Measurements from ENCODE around the gene KRTAP10-5. TPM values are rescaled to one million over a fixed set of nuclear protein-coding genes. Genes with fewer than 3 reads are reported as not detected.

KRTAP10-5 gene
- total and polyA plus RNA-seq, 12 donors, result not detected

GRCh38 chr21:44626262-44626661 is 45.9 kb upstream of the KRTAP10-5 start:
- Histone ChIP-seq H3K4me3 (no peak overlapping the region), H3K9me3 (peaks cover 0 to 44% (median 16%) of the 10 kb centered on the region in 11 donors), H3K27ac (no peak overlapping the region), H3K4me1 (peaks cover 0 to 7% (median 0%) of the 10 kb centered on the region in 9 donors), H3K27me3 (peaks cover 0 to 31% (median 0%) of the 10 kb centered on the region in 7 donors), H3K36me3 (no peaks in the 10 kb centered on the region)
- no peak for DNase-seq
- intact Hi-C loops (cut with DNase I), result loop anchor here in 1 of 10 donors (10.0 kb wide), 1 partner anchor 159 kb away; no protein-coding TSS in a partner anchor
- peak in 2 of 8 donors; percentile 23 to 36 for ATAC-seq
- 75 to 76% methylated on average over 10 of the region's 10 CpGs for WGBS, 2 donors
- no peak for TF ChIP-seq CTCF (IDR thresholded peaks at IDR 0.05)

- H3K4me3 ChIP-seq, result no peak overlapping the region
- peaks cover 0 to 44% (median 15%) of the 10 kb centered on the region in 11 donors for H3K9me3 ChIP-seq
- 77 to 79% methylated on average over 7 of the region's 7 CpGs for WGBS, 2 donors
- DNase-seq, result no peak
- TF ChIP-seq CTCF (IDR thresholded peaks at IDR 0.05), result no peak
- intact Hi-C loops (cut with DNase I), result loop anchor here in 1 of 10 donors (10.0 kb wide), 1 partner anchor 159 kb away; no protein-coding TSS in a partner anchor
- H3K27ac ChIP-seq, result no peak overlapping the region
- H3K27me3 ChIP-seq, result peaks cover 0 to 31% (median 0%) of the 10 kb centered on the region in 7 donors
- H3K36me3 ChIP-seq, result no peaks in the 10 kb centered on the region
- peaks cover 0 to 7% (median 0%) of the 10 kb centered on the region in 9 donors for H3K4me1 ChIP-seq
- peak in 1 of 8 donors; percentile 59 for ATAC-seq
Measured at GRCh38 chr21:44625756-44626155, 45.4 kb upstream of the KRTAP10-5 start.

DNA sequence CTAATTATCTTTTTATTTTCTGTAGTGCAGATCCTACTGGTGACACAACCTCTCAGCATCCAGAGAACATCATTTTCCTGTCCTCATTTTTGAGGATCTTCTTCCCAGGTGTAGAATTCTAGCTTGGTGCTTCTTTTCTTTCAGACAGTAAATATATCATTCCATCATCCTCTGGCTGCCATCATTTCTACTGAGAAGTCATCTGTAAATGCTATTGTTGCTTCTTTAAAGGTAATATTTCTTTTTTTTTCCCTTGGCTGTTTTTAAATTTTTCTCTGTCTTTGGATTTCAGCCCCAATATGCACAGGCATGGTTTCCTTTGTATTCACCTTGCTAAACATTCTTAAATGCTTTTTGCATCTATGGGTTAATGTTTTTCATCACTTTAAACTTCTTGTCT is 43.2 kb upstream of the KRTAP10-5 start:
- Histone ChIP-seq H3K9me3 (peaks cover 0 to 51% (median 15%) of the 10 kb centered on the region in 11 donors), H3K4me3 (no peak overlapping the region), H3K27me3 (peaks cover 0 to 24% (median 0%) of the 10 kb centered on the region in 7 donors), H3K27ac (no peak overlapping the region), H3K36me3 (no peaks in the 10 kb centered on the region), H3K4me1 (peaks cover 0 to 7% (median 0%) of the 10 kb centered on the region in 9 donors)
- DNase-seq (no peak), ATAC-seq (no peak)
- no peak for TF ChIP-seq CTCF (IDR thresholded peaks at IDR 0.05)
- intact Hi-C loops (cut with DNase I), result loop anchor here in 1 of 10 donors (10.0 kb wide), 1 partner anchor 161 kb away; no protein-coding TSS in a partner anchor

DNA sequence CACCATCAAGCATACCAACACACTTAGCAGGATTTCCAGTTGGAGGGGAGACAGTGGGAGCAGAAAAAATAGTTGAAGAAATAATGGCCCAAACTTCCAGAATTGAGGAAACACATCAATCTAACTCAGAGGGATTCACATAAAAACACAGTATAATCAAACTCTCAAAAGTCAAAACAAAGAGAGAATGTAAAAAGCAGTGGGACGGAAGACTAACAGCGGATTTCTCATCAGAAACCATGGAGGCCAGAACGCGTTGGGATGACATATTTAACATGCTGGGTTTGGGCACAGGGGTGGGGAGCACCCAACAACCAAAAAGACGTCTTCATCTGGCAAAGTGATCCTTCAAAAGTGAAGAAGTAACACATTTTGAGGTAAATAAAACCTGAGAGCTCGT is 39.5 kb upstream of the KRTAP10-5 start:
- Histone ChIP-seq H3K4me3 (no peak overlapping the region), H3K36me3 (no peaks in the 10 kb centered on the region), H3K27ac (peak overlapping the region in 1 of 10 donors; percentile 71), H3K9me3 (peaks cover 0 to 46% (median 15%) of the 10 kb centered on the region in 11 donors), H3K4me1 (peaks cover 0 to 6% (median 0%) of the 10 kb centered on the region in 9 donors), H3K27me3 (peaks cover 0 to 16% (median 3%) of the 10 kb centered on the region in 7 donors)
- intact Hi-C loops (cut with DNase I), result loop anchor here in 2 of 10 donors (10.0 kb wide), 2 partner anchors 125 to 165 kb away; no protein-coding TSS in a partner anchor
- WGBS, 2 donors, result 85 to 86% methylated on average over 6 of the region's 6 CpGs
- DNase-seq (no peak), ATAC-seq (no peak)
- TF ChIP-seq CTCF (IDR thresholded peaks at IDR 0.05), result no peak

Measured in heart right ventricle (tissue), 16 donors.